PC-3 (cell line): ENCODE measurements around the gene SEC14L2. TPM values are rescaled to one million over a fixed set of nuclear protein-coding genes. Genes with fewer than 3 reads are reported as not detected.

Experiments
- ATAC-seq: fragments of 200-7000 bp; cut with Tn5 transposase; 2 replicates; pipeline ENCODE4 v1.9.1; 2020; ENCODE audit warnings: mild to moderate bottlenecking, moderate library complexity
- BruUV-seq: library from RNA; stranded (reverse); fragments of 400-500 nt; replicated peaks from 2 replicates; lab custom pipeline; 2021; lab: Mats Ljungman, UMichigan
- CTCF ChIA-PET: fragments of 300-600 bp; sonication (Branson Sonifier 250); formaldehyde crosslinking; loops from one replicate; lab custom pipeline; 2022; ENCODE audit warnings: antibody characterized with exemption; lab: Charles Lee
- POLR2A ChIA-PET: fragments of 300-600 bp; sonication (Branson Sonifier 250); formaldehyde crosslinking; loops from one replicate; lab custom pipeline; 2022; ENCODE audit warnings: antibody characterized with exemption; ENCODE audit not compliant: unreplicated experiment; lab: Charles Lee
- DNase-seq: peaks from one replicate; pipeline ENCODE4 v3.0.0-alpha.2; 2015
- H2AFZ ChIP-seq: fragments of 300-600 bp; sonication (generic); 2 replicates; pipeline ENCODE4 v1.6.0; 2016; ENCODE audit warnings: antibody characterized with exemption, low read length
- H3F3A ChIP-seq: fragments of 300-600 bp; sonication (generic); one replicate; pipeline ENCODE4 v1.6.0; 2017; ENCODE audit warnings: antibody characterized with exemption, low read length, control low read depth, mild to moderate bottlenecking; ENCODE audit not compliant: unreplicated experiment
- H3K27ac ChIP-seq: fragments of 300-600 bp; sonication (generic); 2 replicates; pipeline ENCODE4 v1.5.1; 2016; ENCODE audit warnings: mild to moderate bottlenecking, low read length
- H3K27me3 ChIP-seq: fragments of 300-600 bp; sonication (generic); 2 replicates; pipeline ENCODE4 v1.6.1; 2016; ENCODE audit warnings: low read length, mixed read lengths
- H3K36me3 ChIP-seq: fragments of 300-600 bp; sonication (generic); 2 replicates; pipeline ENCODE4 v1.6.1; 2016; ENCODE audit warnings: low read depth, mixed run types, low read length, mixed read lengths
- H3K4me1 ChIP-seq: fragments of 300-600 bp; sonication (generic); 2 replicates; pipeline ENCODE4 v1.5.1; 2016; ENCODE audit warnings: low read length; ENCODE audit not compliant: insufficient read depth
- H3K4me2 ChIP-seq: fragments of 300-600 bp; sonication (generic); 2 replicates; pipeline ENCODE4 v1.6.0; 2016; ENCODE audit warnings: low read length
- H3K4me3 ChIP-seq: fragments of 300-600 bp; sonication (generic); 2 replicates; pipeline ENCODE4 v1.5.1; 2016; ENCODE audit warnings: mild to moderate bottlenecking, low read length, mixed read lengths
- H3K79me2 ChIP-seq: fragments of 300-600 bp; sonication (generic); 2 replicates; pipeline ENCODE4 v1.6.1; 2017; ENCODE audit warnings: low read length, mixed read lengths
- H3K9ac ChIP-seq: fragments of 300-600 bp; sonication (generic); 2 replicates; pipeline ENCODE4 v1.6.0; 2016; ENCODE audit warnings: mild to moderate bottlenecking, low read length
- H3K9me2 ChIP-seq: fragments of 300-600 bp; sonication (generic); replicated peaks from 2 replicates; pipeline ENCODE4 v1.6.1; 2016; ENCODE audit warnings: mixed run types, low read length, mixed read lengths
- H3K9me3 ChIP-seq: fragments of 300-600 bp; sonication (generic); 2 replicates; pipeline ENCODE4 v1.6.1; 2016; ENCODE audit warnings: low read length, mixed read lengths
- H4K20me1 ChIP-seq: fragments of 300-600 bp; sonication (generic); 2 replicates; pipeline ENCODE4 v1.6.1; 2016; ENCODE audit warnings: low read length, mixed read lengths
- EZH2 ChIP-seq: fragments of 300-600 bp; sonication (generic); IDR thresholded peaks from one replicate; pipeline ENCODE4 v1.6.1; 2017; ENCODE audit warnings: antibody characterized with exemption, mild to moderate bottlenecking, low read length; ENCODE audit not compliant: unreplicated experiment
- EZH2phosphoT487 ChIP-seq: fragments of 300-600 bp; sonication (generic); IDR thresholded peaks from 2 replicates; pipeline ENCODE4 v1.6.1; 2018; ENCODE audit warnings: mild to moderate bottlenecking, antibody characterized with exemption, low read length, borderline replicate concordance
- intact Hi-C: fragments of 100-400 bp; cut with micrococcal nuclease; formaldehyde crosslinking; loops from 2 replicates; pipeline ENCODE4 v1.9.0; 2023
- total RNA-seq: library from RNA; depleted of rRNA; stranded (reverse); fragments of >200 nt; gene quantifications from 2 replicates; pipeline ENCODE4 v1.2.3, GENCODE V29; 2014
- TF ChIP-seq, protein P1 (sequence below): fragments of 300-600 bp; sonication (generic); conservative IDR thresholded peaks from 2 replicates; pipeline ENCODE4 v1.5.1; 2017; ENCODE audit warnings: antibody characterized with exemption, low read depth, mild to moderate bottlenecking, low read length

The SEC14L2 gene
- total RNA-seq, 1 experiment from 2014 or later: 16.8 TPM

DNA sequence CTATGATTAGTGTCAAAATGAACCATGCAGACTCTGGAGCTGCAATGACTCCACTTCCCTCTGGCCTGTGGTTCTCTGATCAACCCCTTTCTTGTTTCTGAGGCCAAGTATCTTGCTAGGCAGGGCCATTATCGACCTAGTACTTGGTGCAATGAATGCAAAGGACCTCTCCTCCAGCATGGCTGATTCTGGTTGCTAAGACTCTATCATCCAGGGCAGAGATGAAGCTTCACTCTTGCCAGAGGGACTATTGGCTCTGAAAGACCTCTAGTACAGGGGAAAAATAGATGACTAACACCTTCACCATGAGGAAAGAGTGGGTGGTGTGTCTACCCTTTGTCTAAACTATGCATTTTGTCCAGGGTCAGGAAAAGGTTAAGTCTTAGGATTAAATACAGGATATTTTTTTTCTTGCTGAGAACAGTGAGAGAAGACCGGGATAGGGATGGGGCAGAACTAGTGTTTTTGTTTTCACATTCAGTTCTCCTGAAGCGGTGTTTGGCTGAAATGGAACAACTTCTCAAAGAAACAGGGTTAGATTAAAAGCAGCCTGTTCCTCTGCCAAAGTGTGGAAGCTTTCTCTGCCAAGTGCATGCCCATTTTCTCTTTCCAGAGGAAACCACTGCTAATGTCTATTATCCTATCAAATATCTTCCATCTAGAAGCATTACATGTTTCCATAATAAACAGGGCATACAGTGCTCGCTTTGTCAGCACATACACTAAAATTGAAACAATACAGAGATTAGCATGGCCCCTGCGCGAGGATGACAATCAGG, 23.7 kb downstream of the SEC14L2 start:
- no TSS peak for BruUV-seq

DNA sequence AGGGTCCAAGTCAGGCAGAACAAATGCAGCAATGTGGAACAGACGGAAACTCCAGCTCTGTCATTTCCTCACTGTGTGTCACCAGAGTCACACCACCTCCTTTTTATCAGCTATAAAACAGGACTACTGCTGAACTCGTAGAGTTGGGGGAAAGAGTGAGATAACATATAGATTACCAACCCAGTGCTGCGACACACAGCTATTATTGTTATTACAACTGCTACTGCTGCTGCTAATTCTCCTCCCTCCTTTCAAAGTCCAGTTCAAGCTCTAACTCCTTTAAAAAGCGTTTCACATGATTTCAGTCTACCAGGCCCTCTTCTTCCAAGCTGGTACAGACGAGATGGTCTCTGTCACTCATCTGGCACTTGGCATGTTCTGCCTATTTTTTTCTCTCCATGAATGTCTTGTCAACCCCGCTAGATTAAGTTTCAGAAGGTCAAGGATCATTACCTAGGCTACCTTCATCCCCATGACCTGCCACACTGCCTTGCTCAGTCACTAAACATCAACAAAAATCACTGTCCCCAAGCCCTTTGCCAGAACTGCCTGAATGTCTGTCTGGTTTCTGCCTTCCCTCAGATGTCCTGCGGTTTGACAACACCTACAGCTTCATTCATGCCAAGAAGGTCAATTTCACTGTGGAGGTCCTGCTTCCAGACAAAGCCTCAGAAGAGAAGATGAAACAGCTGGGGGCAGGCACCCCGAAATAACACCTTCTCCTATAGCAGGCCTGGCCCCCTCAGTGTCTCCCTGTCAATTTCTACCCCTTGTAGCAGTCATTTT, 25.1 kb downstream of the SEC14L2 start:
- Histone ChIP-seq H3K36me3 (peaks cover 15% of the 10 kb centered on the region; the same call in 1 of the 2 replicates), H3F3A (no peaks in the 10 kb centered on the region), H3K27ac (peak overlapping the region; percentile 95), H3K4me3 (peak overlapping the region; percentile 67; the same call in 1 of the 2 replicates), H3K4me1 (peaks cover 53% of the 10 kb centered on the region), H3K9ac (peak overlapping the region; percentile 93), H3K27me3 (no peaks in the 10 kb centered on the region), H3K79me2 (peaks cover 32% of the 10 kb centered on the region), H3K4me2 (peak overlapping the region; percentile 83), H3K9me2 (no peaks in the 10 kb centered on the region), H2AFZ (no peak overlapping the region), H4K20me1 (no peaks in the 10 kb centered on the region), H3K9me3 (no peaks in the 10 kb centered on the region)
- CTCF ChIA-PET: interaction anchor here (1.2 kb wide), 1 partner anchor 134 kb away, joined by 7 read pairs; no protein-coding TSS in a partner anchor
- TF ChIP-seq, protein P1, sequence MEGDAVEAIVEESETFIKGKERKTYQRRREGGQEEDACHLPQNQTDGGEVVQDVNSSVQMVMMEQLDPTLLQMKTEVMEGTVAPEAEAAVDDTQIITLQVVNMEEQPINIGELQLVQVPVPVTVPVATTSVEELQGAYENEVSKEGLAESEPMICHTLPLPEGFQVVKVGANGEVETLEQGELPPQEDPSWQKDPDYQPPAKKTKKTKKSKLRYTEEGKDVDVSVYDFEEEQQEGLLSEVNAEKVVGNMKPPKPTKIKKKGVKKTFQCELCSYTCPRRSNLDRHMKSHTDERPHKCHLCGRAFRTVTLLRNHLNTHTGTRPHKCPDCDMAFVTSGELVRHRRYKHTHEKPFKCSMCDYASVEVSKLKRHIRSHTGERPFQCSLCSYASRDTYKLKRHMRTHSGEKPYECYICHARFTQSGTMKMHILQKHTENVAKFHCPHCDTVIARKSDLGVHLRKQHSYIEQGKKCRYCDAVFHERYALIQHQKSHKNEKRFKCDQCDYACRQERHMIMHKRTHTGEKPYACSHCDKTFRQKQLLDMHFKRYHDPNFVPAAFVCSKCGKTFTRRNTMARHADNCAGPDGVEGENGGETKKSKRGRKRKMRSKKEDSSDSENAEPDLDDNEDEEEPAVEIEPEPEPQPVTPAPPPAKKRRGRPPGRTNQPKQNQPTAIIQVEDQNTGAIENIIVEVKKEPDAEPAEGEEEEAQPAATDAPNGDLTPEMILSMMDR: no peak
- no peak for TF ChIP-seq EZH2phosphoT487
- TF ChIP-seq EZH2: no peak
- no TSS peak for BruUV-seq
- intact Hi-C loops: no loop called here
- ATAC-seq: no peak
- DNase-seq: peak; percentile 19
- POLR2A ChIA-PET: interaction anchor here (0.5 kb wide), 1 partner anchor 20 kb away, joined by 8 read pairs; no protein-coding TSS in a partner anchor

More for the DNA sequence above, 23.7 kb downstream of the SEC14L2 start:
- H3K79me2 ChIP-seq: peaks cover 28% of the 10 kb centered on the region
- intact Hi-C loops: no loop called here
- peak overlapping the region; percentile 95 for H3K27ac ChIP-seq
- no peaks in the 10 kb centered on the region for H3F3A ChIP-seq
- no peaks in the 10 kb centered on the region for H3K9me3 ChIP-seq
- no peak for ATAC-seq
- ChIA-PET CTCF (no interaction called here), POLR2A (no interaction called here)
- peaks cover 26% of the 10 kb centered on the region for H3K36me3 ChIP-seq
- H3K27me3 ChIP-seq: no peaks in the 10 kb centered on the region
- peak overlapping the region; percentile 93 for H3K9ac ChIP-seq
- DNase-seq: peak; percentile 59
- no peaks in the 10 kb centered on the region for H3K9me2 ChIP-seq
- H3K4me2 ChIP-seq: peak overlapping the region; percentile 83
- H2AFZ ChIP-seq: no peak overlapping the region
- H3K4me3 ChIP-seq: peak overlapping the region; percentile 20; the same call in 1 of the 2 replicates
- H3K4me1 ChIP-seq: peaks cover 46% of the 10 kb centered on the region
- H4K20me1 ChIP-seq: no peaks in the 10 kb centered on the region
- TF ChIP-seq EZH2: no peak
- no peak for TF ChIP-seq EZH2phosphoT487
- TF ChIP-seq, protein P1: no peak
